Femur (tissue), 1 donor: ENCODE data around the gene RNF8.
"Not testable (repeated sequence)": the region's sequence is repeated elsewhere in the genome, so short reads cannot be mapped to it uniquely, and the experiment has no call there.

Source experiments
- DNase-seq: peaks from one replicate; pipeline ENCODE4 v3.0.0-alpha.2; 2017

The RNF8 gene

DNA sequence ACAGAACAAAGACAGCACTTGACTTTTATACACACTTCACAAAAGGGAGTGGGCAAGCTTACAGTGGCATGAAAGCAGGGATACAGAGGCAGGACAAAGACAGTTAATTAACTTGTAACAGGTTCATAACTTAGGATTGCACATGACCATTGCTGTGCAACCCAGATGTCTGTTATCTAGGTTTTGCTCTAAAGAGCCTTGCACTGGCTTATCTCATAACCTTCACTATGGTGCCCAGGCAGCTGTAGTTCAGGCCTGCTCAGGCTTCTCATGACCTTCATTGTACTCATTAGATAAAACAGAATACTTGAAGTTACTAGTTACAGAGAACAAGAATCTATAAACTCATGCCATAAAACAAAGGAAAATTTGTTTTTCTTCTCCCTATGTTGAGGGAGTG lies 47.9 kb downstream of the RNF8 start:
- not testable (repeated sequence) for DNase-seq

DNA sequence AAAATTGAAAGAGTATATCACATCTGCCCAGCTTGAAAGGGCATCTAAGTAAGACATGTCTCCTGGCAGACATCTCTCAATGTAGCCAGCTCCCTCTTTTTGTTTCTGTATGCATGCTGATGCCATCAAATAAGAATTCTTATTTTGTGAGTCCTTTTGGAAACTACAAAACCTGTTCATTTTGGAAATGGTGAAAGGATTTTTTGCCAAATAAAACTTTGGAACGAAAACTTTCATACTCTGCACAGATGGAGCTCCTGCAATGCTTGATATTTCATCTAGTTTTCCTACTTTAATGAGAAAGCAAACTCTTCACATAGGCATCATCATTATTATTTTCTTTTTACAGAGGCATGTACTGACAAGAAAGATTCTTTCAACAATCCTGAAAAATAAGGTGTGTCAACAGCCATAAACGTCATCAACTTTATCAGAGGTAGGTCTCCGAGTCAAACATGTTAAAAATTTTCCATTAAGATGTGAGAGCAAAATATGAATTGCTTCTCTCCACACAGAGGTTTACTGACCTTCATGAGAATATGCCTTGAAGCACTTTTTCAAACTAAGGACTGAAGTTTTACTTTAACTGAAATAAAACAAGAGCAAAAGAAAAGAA lies 53.1 kb downstream of the RNF8 start:
- no peak for DNase-seq

DNA sequence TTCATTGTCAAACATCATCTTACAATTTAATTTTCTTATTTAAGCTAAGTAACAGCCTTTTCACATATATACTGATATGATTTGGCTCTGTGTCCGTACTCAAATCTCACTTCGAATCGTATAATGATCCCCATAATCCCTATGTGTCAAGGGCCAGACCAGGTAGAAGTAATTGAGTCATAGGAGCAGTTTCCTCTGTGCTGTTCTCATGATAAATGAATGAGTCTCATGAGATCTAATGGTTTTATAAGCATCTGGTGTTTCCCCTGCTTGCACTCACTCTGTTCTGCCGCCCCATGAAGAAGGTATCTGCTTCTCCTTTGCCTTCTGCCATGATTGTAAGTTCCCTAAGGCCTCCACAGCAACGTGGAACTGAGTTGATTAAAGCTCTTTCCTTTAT lies 54.2 kb downstream of the RNF8 start:
- DNase-seq, result no peak

DNA sequence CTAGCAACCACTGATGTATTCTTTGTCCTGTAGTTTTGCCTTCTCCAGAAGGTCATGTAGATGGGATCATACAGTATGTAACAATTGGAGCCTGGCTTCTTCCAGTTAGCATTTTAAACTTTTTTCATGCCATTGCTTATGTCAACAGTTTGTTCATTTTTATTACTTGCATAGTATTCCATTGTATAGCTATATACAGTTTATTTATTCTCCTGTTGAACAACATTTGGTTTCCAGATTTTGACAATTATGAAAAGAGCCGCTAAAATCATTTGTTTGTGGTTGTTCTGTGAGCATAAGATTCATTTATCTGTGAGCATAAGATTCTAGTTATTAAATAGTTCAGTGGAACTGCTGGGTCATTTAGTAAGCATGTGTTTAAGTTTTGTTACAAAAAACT lies 55.7 kb downstream of the RNF8 start:
- DNase-seq, result no peak

DNA sequence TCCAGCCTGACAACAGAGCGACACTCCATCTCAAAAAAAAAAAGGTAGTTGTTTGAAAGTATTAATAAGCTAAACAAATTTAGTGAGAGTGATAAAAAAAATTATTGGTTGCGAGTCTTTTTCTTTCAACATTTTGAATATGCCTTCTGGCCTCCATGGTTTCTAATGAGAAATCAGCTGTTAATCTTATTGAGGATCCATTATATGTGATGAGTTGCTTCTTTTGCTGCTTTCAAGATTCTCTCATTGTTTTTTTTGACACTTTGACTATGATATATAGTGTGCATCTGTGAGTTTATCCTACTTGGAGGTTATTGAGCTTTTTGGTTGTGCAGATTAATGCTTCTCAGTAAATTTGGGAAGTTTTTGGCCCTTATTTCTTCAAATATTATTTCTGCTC lies 63.6 kb downstream of the RNF8 start:
- no peak for DNase-seq

DNA sequence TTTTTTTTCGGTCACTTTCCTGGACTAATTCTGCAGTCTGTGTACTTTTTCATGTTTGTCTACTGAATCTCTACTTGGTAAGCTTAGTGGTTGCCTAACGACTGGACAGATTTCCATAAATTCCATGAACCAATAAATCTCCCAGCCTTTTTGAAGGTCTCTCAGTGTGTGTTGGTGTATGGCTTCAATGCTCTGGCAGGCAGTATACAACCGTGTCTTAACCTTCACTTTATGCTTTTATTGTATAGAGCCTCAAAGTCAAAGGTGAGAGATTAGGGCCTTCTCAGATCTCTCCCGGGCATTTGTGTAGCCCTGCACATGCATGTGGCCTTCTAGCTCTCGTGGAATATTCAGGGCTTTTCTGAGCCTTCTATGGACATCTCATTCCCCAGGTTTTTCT lies 64.9 kb downstream of the RNF8 start:
- DNase-seq, result no peak

DNA sequence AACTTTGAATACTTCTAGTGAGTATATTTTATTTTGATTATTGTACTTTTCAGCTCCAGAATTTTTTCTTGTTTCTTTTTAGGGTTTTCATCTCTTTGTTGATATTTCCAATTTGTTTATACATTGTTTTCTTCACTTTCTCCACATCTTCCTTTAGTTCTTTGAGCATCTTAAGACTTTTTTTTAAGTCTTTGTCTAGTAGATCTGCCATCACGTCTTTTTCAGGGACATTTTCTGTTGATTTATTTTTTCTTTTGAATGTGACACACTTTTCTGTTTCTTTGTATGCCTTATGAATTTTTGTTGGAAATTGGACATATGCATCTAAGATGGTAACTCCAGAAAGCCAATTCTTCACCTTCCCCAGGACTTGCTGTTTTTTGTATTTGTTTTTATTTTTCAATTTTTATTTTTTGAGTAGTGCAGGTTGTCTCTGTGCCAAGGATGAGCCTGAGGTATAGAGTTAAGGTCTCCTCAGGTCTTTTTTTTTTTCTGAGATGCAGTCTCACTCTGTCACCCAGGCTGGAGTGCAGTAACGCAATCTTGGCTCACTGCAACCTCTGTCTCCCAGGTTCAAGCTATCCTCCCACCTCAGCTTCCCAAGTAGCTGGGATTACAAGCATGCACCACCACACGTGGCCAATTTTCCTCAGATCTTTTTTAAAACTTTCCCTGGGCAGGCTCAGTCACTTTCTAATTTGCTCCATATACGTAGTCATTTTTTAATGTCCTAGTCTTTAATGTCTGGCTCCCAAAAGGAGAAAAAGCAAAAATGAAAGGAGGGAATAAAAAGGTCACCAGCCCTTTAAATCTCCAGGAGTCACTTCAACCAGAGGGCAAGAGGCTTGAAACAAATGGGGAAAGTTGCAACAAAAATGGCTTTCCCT lies 72.5 kb downstream of the RNF8 start:
- no peak for DNase-seq

DNA sequence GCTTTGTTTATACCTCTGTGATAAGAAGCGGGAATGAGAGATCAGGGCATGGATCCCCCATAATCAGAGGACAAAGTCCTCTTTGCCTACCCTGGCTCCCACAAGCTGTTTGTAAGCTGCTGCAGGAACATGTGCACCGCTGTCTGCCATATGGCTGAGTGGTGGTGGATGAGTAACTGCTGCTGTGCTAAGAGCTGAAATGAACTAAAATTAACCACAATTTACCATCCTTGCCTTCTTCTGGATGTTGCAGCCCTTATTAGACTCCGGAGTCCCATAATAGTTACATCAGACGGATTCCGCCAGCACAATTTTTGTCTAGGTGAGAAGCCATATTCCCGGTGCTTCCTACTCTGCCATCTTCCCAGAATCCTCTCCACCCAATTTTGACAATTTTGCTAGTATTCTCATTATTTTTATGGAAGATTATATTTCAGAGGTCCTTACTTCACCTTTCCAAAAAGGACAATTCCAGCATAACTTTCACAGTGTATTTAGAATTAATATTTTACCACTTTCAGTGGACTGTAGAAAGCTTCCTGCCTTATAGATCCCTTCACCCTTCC lies 73.2 kb downstream of the RNF8 start:
- DNase-seq, result no peak

DNA sequence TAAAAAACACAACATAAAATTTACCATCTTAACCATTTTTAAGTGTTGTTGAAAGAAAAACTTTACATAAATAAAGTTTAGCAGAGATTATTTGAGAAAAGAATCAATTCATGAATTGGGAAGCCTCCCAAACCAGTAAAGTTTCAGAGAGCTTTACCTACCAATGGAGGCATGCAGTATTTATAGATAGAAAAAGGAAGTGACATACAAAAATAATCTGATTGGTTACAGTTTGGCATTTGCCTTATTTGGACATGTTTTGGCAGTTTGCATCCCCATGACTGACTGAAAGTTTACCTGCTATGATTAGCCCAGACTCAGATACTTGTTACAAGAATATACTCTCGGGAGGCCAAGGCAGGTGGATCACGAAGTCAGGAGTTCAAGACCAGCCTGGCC lies 75.6 kb downstream of the RNF8 start:
- no peak for DNase-seq

DNA sequence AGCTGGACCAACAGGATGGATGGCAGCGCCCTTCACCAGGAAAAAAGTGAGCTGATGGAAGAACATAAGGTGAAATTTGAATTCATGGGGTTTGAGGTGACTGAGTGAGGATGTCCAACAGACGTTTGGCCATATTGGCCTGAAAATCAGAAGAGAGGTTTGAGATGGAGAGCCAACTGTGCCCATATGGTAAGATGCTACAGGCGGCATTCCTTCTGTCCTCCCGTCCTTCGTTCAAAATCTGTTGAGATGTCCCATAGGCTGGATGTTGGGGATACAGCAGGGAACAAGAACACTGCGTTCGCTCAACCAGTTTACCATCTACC lies 78.8 kb downstream of the RNF8 start:
- DNase-seq, result no peak

DNA sequence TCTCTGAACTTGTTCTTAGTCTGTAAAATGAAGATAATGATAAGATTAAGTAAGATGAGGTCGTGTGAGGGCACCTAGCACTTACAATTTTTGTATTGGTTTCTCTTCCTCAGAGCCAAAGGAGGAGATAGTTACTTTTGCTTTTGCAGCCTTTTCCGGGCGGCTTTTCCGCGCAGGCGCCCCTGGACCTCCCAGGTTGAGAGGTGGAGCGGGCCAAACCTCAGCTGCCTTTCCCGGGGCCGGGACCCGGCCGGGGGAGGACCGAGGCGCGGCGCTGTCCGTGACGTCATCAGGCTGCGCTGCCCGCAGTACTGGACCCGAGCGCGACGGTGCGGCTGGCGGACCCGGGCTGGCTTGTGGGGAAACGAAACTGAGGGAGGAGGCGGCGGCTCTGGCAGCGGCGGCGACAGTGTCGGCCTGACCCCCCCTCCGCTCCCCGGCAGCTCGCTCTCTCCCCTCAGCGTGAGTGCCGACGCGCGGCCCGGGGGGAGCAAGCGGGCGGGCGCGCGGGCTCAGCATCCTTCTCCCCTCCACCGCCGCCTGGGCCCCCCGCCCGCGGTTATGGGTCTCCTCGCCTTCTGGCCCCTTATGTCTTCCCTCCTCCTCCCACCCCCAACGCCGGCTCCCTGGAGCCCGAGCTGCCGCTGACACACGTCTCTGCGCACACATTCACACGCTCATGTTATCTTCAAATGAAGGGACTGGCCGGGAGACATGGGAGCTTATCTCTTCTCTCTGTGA lies 79.3 kb downstream of the RNF8 start, which contains the start of gene CMTR1:
CMTR1 (plus strand) TSS at position 306 of the 741 bp plus-strand sequence. CDS start 2,409 bp downstream, outside the sequence.
- DNase-seq, result peak; percentile 96

DNA sequence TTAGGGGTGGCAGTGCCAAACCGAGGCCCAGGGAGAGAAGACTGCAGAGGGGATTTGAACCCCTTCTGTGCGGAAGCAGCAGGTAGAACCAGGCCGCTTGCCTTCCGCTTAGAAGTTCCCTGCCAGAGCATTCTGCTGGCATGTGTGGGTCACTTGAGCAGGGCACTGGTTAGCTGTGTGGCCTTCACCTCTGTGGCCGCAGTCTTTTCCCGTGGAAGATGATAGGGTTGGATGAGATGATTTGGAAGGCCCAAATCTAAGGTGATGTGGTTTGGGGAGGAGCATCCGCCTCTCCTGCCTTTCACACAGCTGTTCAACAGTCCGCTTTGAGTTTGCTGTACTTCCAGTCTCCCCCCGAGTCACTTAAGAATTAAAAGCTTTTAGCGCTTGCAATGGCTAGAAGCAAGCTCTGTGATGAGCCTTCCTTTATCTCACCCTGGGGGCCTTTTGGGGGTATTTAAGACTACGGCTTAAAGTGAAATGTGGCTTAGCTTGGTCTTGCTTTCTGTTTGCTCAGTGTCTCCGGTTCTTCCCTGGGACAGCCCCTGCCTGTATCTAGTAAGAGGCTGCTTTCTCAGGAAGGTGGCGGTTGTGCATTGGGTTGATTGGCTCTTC lies 80.0 kb downstream of the RNF8 start:
- no peak for DNase-seq

DNA sequence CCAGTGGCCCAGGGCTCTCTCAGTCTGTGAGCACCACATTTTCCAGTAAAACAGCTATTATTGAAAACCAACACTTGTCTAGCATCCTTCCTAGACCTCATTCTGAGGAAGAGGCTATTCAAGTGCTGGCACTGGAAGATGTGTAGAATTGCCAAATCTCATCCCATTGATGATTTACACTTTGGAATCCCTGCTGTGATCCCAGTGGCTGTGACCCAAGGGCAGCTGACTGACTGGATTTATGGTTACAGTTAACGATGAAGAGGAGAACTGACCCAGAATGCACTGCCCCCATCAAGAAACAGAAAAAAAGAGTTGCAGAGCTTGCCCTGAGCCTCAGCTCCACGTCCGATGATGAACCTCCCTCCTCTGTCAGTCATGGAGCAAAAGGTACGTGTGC lies 81.6 kb downstream of the RNF8 start:
- DNase-seq, result no peak

DNA sequence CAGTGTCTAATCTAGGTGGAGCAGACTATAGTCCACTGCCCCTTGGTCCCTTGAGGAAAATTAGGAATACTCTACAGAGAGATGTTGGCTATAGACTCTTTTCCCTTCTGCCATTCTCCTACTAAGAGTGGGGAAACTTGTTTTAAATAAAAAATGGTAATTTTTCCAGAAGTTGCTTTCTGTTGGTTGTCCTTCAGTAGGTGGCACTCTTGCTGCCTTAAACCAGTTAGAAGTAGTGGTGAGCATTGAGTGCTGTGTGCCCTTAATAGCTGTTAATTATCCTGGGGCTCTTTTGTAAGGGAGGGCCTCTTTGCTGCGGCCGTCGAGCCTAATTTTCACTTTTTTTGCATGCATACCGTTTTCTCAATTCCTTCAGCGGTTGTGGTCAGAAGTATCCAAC lies 82.0 kb downstream of the RNF8 start:
- DNase-seq, result no peak

DNA sequence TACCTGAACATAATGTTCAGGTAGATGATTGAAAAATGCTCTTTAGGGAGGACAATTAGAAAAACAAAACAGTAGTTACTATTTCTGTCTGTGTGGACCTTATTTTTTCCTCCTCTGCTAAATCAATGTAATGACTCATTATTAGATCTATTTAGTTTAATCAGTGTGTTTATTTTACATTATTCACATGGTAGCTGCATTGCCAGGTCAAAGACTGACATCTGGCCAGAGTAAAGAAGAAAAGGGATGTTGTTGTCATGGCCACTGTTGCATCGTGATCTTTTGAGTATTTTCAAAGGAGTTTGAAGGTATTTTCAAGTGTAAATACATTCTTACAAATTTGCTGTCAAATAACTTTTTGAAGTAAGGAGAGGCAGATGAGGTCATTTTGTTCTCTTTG lies 85.1 kb downstream of the RNF8 start:
- no peak for DNase-seq

DNA sequence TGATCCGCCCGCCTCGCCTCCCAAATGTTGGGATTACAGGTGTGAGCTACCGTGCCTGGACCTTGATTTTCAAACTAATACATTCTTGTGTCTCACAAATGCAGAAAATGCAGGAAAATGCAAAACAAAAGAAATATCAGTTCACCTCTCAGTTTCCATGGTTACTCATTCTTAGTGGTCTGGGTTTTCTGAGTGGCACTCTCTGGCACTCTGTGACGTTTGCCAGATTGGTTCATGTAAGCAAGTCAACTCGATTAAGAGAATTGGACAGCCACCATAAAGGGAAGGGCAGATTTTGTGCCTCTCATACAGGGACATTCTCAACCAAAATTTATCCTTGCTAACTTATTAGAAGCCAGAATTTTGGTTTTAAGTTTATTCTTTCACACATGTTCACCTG lies 87.9 kb downstream of the RNF8 start:
- DNase-seq, result no peak

DNA sequence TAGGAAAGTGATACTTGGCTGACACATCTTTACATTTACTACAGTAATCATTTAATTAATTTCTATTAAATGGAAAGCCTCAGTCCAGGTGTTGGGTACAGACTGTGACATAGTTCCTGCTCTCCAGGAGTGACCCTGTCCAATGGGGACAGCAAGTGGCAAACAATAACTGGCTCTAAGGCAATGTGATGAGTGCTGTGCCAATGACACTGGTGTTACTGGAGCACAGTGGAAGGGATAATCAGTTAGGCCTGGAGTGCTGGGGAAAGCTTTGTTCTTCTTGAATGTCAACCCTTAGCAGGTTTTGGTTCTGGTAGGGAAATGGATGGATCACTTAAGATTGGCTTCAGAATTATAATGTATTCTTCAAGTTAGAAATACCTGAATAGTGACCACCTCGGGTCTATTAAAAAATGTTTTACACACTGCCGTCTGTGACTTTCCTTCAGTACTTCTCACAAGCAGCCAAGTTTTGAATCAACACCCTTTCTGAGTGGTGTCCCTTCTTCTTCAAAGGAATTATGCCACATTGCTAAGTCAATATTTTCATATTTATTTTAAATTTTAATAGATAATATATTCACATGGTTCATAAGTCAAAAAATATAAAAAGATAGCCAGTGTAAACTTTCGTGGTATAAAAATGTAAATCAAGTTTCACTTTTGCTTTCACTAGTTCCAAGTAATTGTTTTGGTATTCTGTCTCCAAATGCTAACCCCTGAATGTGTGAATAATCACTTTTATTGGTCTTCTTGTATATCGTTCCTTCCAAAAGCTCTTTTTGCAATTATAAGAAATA lies 88.8 kb downstream of the RNF8 start:
- DNase-seq, result no peak

DNA sequence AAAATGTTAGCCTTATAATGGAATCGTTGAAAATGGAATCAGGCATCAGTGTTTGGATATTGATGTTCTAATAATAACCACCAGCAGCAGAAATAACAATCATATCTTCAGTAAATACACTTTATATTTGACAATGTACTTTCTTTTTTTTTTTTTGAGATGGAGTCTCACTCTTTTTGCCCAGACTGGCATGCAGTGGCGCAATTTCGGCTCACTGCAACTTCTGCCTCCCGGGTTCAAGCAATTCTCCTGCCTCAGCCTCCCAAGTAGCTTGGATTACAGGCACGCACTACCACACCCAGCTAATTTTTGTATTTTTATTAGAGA lies 89.4 kb downstream of the RNF8 start:
- DNase-seq, result not testable (repeated sequence)
